Amniotic stem cell (primary cell): ENCODE results near the gene GPR22.

Source experiments
- DNase-seq: peaks from one replicate; lab custom pipeline; 2025; lab: John Stamatoyannopoulos, UW

The GPR22 gene, protein sequence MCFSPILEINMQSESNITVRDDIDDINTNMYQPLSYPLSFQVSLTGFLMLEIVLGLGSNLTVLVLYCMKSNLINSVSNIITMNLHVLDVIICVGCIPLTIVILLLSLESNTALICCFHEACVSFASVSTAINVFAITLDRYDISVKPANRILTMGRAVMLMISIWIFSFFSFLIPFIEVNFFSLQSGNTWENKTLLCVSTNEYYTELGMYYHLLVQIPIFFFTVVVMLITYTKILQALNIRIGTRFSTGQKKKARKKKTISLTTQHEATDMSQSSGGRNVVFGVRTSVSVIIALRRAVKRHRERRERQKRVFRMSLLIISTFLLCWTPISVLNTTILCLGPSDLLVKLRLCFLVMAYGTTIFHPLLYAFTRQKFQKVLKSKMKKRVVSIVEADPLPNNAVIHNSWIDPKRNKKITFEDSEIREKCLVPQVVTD

DNA sequence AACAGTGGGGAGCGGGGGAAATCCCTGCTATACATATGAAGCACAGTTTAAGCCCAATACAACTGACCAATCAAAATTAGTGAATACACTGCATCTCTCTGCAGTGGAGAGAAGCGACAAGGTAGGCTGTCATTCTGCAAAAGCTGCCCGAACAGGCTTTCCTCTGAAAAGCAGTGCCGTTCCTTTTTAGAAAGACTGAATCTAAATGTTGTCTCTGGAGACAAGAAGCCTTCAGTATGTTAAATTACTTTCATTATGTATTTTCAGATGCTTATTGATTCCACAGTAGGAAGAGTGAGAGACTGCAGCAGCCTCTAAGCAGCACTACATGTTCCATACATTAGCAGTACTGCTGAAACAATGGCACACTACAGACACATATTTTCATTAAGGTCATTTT, at the start of gene GPR22:
Gene GPR22, plus strand, starts transcription at position 129 of the 400 bp plus-strand sequence. CDS start 4,004 bp downstream, outside the sequence.
- no peak for DNase-seq

DNA sequence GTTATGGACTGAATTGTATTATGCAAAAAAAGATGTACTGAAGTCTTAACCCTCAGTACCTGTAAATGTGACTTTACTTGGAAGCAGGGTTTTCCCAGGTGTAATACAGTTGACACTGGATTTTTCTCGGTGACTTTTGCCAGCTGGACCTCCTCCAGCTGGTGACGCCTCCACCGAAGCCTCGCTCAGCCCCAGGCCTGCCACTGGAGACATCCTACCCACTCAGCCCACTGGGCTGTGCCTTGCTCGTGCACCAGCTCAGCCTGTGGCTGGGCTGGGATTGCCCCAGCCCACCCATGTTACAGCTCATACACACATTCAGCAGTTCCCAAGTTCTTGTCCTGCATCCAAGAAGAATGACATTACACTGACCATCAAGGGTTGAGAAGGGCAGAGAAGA, 42.4 kb upstream of the GPR22 start:
- DNase-seq: no peak

DNA sequence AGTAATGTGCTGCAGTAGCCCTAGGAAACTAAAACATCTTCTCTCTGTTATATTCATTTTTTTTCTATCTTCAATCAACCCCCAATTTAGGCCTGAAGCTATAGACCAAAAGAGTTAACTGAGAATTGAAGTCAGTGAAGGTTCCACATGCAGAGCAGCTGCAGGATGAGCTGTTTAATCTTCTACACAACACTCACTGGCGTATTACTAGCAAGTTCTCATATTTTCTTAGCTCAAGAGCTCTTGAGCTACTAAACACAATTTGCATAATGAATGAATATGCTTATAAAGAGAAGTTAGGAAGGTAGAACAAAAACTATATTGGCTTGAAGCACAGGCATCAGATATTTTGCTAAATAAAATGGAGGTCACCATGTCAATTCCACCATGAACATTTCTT, 41.2 kb upstream of the GPR22 start:
- no peak for DNase-seq

DNA sequence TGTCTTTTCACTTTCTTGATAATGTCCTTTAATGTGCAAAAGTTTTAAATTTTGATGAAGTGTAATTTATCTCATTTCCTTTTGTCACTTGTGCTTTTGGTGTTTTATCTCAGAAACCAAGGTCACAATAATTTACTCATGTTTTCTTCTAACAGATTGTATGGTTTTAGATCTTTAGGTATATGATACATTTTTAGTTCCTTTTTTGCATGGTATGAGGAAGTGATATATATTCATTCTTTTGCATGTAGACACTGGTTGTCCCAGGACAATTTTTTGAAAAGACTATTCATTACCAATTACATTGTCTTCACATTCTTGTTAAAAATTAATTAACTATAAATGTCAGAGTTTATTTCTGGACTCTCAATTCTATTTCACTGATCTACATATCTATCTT, 39.8 kb upstream of the GPR22 start:
- no peak for DNase-seq

DNA sequence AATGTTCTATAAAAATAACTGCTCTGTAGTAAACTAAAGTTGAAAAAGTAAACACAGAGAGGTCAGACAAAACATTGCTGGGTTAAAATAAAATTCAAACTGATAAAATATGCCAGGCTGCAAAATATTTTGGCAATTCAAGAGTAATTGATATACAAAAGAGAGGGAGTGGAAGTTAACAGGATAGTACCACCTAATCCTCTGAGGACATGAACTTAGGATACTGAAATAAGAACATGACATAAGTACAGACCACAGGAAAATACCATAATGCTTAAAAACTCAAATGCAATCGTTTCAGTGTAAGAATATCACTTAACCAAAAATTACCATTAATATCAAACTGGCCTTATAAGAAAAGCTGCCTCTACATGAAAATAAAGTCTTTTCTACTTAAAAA, 37.6 kb upstream of the GPR22 start:
- DNase-seq: no peak

DNA sequence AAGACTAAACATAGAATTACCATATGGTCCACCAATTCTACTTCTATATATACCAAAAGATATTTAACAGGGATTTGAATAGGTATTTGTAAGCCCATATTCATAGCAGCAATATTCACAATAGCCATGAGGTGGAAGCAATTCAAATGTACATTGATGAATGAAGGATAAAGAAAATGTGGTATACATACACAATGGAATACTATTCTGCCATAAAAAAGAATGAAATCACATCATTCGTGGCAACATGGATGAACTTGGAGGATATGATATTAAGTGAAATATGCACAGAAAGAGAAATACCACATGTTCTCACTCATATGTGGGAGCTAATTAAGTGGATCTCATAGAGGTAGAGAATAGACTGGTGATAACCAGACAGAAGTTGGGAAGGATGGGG, 34.1 kb upstream of the GPR22 start:
- DNase-seq: no peak

DNA sequence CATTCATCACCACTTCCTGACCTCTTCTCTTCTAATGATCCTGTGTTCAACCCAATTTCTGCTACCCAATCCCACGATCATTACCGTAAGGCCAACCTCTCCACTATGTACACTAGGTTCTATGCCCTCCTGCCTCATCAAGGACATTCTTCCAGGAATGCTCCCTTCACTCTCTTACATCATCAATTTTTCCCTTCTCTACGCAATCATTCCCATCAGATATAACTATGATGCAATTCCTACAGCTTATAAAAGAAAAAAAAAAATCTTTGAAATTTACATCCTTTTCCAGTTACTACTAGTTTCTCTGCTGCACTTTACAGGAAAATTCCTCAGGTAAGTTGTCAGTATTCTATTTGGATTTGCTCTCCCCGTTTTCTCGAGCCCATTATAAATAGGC, 30.8 kb upstream of the GPR22 start:
- no peak for DNase-seq

DNA sequence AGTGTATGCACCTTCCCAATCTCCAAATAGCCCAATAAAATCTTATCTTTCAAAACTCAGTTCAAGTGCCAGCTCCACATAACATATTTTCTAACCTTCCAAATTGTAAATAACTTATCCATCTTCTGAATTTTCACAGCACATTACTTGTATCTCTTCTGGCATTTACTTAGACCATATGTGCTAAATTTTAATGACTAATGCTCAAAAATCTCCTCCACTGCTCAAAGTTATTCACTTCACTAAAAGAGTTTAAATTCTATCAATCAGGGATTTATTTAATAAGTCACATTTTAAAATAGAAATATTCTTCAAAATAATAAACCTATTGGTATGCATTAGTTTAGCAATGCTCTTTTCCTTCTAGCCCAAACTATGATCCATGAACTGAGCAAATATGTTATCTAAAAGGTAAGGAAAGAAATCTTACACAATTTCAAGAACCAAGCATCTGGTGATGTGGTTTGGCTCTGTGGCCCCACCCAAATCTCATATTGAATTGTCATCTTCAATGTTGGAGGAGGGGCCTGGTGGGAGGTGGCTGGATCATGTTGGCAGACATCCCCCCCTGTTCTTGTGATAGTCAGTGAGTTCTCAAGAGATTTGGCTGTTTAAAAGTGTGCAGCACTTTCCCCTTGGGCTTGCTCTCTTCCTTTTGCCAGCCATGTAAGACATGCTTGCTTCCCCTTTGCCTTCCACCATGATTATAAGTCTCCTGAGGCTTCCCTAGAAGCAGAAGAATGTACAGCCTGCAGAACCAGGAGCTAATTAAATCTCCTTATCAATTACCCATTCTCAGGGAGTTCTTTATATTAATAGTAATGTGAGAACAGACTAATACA, 28.1 kb upstream of the GPR22 start:
- no peak for DNase-seq

DNA sequence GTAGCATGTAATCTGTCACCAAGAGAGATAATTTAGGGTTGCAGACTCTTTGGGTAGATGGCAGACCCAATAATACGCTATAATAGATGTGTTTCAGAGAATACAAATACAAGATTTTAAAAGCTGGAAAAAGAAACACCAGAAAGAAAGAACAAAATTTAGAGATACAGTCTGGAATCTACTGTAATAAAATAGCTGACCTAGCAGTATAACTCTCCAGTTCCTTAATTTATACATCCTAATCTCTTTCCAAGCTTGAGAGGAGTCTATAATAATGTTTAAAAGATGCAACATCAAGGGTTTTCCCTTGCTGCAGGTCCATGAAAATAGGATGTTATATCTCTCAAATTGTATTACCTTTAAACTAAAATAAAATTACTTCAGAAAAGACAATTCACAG, 27.2 kb upstream of the GPR22 start:
- no peak for DNase-seq

DNA sequence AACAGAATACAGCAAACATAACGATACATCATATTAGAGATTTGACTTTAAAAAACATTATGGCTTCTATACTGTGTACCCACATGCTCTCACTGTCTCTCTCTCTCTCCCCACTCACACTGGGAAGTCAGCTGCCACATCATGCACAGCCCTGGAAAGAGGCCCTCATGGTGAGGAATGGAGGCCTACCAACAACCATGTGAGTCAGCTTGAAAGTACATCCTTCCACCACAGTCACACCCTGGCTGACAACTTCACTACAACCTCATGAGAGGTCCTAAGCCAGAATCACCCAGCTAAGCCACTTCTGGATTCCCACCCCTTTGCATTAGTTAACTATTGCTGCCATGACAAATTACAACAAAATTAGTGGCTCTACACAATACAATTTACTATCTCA, 23.3 kb upstream of the GPR22 start:
- DNase-seq: no peak

DNA sequence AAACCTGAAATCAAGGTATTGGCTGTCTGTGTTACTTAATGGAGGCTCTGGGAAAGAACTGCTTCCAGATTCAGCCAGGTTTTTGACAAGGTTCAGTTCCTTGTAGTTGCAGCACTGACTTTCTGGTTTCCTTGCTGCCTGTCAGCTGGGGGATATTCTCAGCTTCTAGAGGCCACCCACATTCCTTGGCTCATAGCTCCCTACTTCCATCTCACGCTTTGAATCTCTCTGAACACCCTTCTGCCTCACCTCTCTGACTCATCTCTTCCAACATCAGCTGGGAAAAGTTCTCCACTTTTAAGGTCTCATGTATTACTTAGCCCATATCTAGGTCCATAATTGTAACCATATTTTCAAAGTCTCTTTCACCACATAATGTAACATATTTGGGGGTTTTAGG, 22.9 kb upstream of the GPR22 start:
- DNase-seq: no peak

DNA sequence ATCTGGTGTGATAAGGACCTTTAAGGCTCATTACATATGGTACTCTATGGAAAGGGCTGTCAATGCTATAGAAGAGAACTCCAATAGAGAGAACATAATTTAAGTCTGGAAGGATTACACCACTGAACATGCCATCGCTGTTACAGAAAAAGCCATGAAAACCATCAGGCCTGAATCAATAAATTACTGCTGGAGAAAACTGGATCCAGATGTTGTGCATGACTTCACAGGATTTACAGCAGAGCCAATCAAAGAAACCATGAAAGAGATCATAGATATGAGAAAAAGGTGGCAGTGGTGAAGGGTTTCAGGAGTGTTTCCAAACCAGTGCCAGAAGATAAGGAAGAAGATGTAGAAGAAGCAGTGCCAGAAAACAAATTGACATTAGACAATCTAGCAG, 18.9 kb upstream of the GPR22 start:
- no peak for DNase-seq

DNA sequence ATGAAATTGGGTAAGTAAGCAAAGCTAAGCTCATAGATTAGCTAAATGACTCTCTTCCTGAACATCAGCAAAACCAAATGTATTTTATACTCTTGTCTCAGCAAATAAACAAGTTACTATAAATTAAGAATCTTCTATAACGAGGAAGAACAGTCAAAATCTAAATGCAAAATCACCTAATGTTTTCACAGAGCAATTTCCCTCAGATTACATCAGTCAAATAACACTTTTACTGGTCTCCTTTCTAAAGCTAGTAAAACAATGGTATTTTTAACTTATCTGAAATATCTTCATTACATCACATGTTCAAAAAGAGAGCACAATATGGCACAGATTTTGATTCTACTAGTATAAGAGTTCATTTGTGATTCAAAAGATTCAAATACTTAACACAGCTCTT, 16.5 kb upstream of the GPR22 start:
- DNase-seq: no peak

DNA sequence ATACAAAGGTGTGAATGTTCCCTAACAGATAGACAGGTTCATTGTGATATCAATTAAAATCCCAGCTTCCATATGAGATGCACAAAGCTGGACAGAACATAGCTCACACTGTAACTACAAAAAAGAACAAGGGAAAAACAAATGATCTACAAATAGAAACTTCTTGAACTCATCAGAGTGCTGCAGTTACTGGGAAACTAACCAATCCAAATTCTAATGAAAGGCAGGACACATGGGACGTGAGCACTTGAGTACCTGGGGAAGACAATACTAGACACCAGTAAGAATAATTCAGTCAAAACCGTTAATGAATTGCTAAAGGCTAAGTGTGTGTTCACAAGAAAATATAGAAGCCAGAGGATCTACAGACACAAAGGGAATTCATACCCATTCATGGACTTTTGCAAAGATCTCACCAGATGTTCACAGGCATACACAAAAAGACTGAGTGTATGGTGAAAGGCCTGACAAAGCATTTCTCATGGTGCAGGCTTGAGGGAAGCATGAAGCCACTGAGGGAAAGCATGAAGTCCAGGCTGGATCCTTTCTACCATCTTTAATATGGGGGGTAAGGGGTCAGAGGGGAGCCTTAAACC, 7.8 kb upstream of the GPR22 start:
- DNase-seq: no peak

DNA sequence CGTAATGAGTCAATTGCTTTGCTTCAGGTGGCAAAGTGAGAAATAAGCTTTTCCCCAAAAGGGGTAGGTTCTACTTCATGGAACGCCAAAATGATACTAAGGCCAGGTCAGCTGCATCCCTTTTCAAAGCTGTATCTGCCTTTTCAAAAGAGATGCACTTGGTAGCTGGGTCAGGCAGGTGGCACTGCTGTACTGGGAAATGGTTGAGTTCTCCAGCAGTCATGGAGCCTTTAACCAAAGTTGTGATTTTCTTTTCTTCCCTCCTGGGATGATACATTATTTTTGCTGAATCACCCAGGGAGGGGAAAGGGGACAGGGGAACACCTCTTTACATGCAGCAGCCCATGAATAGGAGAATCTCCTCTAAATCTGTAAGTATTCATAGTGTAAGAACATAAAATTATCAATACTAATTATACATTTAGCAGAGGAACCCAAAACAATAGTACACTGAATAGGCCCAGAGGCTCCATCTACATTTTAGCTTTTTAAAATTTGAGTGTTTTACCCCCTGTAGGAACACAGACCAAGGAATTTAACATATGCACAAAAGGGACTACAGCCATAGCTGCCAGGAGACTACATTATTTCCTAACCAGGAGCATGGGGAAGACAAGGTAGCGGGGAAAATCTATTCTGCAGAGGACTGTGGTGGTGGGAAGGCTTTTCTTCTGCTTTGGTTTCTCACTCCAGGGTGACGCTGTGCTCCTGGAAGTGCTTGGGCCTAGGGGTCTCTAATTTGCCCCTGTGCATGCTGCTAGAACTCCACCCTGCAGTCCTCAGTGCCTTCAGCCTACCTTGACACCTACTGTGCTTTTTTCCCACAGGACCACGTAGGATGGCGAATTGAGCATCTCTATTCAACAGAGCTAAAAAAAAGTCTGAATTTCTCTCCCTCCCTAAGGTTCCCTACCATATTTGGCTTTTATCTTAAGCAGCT, 6.4 kb upstream of the GPR22 start:
- peak; percentile 39 for DNase-seq

DNA sequence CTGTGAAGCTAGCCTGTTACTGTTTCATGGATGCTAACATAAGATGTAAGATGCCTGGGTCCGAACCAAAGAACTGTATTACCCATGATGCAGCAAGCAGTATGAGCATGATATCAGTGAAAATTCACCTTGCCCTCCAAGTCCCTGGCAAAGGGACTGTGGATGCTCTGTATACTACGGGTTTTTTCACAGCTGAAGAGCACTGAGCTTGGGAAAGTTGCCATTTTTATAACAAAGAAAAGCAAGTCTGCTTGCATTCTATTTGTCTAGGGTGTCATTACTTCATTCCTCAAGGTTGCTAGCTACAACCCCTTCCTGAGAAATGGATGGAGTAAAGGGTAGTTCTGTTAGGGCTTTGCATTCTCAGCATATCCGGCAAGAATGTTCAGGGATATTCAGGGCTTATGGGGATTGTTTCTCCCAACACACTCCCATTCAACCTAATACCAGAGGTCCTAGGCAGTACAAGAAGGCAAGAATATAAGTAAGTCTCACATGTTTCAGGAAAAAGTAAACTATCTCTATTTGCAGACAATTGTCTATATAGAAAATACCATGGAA, 5.1 kb upstream of the GPR22 start:
- DNase-seq: no peak

DNA sequence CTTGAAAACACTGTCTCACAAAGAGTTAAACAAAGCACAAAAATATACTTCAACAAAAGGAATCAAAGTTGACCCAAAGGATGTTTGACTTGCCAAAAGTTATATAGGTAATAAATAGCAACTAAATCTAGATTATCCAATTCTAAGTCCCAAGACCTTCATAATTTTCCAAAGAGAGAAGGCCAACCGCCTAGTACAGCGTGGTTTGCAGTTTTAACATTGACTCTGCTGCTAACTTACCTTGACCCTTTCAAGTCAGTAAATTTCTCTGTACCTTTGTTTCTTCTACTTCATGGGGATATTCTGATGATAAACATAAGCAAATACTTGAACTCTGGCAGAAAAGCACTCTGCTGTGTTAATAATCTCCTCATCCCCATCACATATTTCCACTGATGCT, 1.9 kb upstream of the GPR22 start:
- no peak for DNase-seq

DNA sequence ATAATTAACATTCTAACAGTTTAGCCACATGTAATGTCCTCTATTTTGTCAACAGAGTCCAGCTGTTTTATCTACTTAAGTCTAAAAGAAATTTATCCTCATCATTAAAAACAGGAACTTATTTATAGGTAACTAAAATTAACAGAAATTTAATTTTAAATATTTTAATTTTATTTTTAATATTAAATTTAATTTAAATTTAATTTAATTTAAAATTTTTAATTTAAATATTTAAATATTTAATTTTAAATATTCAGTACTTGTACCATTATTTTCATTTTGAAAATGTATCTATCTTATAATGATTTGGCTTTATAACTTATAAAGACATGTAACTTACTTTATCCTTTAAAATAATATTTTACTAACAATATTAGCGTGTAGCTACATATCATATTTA, 1.0 kb upstream of the GPR22 start:
- DNase-seq: no peak

DNA sequence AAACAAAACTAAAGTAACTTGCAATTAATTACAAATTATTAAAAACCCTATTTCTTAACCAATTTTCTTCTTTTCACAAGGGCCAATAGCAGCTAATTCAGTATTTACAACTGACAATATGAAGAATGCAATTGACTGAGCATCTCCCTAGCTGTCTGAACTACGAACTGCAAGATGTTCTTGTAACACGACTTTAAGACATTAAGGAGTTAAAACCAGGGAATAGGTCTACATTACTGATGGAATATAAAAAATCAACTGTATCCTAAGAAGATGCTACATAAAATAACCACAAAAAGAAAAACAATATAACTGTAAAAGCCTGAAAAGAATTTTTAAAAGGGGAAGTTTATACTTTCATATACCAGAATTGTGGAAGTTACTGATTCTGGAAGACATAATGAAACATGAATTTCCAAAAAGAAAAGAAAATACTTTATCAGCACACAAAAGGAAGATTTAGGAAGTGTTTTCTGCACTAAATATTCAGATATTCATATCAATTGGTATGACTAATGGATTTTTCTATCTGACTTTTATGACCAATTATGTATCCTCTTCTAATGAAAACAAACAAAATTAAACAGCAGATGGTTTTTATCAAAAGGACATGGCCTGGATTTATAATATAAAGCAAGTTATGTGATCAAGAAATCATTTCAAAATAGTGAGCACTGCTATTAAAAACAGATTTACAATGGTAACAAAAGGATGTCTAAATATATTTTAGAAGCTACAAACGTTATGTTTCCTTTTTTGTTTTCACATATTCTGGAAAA, 1.6 kb downstream of the GPR22 start:
- no peak for DNase-seq

DNA sequence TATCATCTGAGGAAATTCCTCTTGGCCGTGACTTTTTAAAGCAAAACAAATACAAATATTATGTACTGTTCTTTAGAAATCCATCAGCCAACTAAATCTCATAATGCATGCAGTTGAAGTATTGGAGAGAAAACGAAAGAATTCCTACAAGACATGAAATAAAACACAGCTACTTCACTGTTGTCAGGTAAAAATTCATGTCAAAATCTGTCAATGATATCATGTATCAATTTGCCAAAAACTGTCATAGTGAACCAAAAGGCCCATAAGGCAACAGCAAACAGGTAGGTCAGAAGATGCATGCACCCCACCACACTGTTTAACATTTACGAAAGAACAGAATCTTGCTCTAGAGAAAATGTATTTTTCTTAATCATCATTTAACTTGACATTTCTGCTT, 2.3 kb downstream of the GPR22 start:
- DNase-seq: no peak

DNA sequence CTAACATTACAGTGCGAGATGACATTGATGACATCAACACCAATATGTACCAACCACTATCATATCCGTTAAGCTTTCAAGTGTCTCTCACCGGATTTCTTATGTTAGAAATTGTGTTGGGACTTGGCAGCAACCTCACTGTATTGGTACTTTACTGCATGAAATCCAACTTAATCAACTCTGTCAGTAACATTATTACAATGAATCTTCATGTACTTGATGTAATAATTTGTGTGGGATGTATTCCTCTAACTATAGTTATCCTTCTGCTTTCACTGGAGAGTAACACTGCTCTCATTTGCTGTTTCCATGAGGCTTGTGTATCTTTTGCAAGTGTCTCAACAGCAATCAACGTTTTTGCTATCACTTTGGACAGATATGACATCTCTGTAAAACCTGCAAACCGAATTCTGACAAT, 4.3 kb downstream of the GPR22 start:
- DNase-seq: no peak
